CD4-positive, alpha-beta T cell treated with Interleukin-2 at 100 ng/mL for 4 hours (primary cell): ENCODE results near the gene PPIP5K1.
"Not testable (repeated sequence)": the region's sequence is repeated elsewhere in the genome, so short reads cannot be mapped to it uniquely, and the experiment has no call there.

Source experiments
- DNase-seq: peaks from one replicate; pipeline ENCODE4 v3.0.0-alpha.2; 2020; ENCODE audit warnings: low spot score

PPIP5K1 gene

DNA sequence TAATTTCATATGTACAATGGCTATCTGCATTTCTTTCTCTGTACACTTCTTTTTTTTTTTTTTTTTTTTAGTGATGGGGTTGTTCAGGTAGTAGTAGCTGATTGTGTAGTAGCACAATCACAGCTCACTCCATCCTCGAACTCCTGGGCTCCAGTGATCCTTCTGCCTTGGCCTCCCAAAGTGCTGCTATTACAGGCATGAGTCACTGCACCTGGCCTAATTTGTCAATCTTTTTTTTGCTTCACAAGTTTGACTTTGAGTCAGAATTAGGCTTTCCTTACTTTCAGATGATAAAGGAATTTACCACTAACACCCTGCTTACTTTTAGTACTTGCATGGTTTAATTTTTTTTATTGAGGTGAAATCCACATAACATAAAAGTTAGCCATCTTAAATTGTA is 44.6 kb downstream of the PPIP5K1 start:
- DNase-seq, result no peak

DNA sequence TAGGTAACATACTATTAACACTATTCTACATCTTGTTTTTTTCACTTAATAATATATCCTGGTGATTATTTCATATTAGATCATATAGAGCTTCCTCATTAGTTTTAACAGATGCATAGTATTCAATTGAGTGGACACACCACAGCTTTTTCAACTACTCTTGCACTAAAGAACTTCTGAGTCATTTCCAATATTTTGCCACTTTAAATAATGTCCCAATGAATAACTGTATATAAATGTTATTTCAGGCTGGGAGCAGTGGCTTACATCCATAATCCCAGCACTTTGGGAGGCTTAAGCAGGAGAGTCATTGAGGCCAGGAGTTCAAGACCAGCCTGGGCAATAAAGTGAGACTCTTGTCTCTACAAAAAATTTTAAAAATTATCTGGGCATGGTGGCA is 45.7 kb downstream of the PPIP5K1 start:
- DNase-seq, result no peak

DNA sequence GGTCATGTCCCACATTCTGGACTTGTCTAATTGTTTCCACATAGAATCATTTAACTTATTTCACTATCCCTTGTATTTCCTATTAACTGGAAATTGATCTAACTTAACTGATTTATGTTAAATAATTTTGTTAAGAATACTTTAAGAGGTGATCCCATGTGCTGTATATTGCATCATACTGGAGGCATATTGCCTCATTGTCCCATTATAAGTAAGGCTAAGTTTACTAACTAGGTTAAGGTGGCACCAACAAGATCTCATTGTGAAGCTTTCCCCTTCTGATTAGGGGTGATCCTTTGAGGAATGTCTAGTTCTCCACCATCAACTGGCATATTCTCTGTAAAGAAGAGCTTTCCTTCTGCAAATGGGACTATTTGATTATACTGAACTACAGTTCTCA is 48.2 kb downstream of the PPIP5K1 start:
- DNase-seq, result no peak

DNA sequence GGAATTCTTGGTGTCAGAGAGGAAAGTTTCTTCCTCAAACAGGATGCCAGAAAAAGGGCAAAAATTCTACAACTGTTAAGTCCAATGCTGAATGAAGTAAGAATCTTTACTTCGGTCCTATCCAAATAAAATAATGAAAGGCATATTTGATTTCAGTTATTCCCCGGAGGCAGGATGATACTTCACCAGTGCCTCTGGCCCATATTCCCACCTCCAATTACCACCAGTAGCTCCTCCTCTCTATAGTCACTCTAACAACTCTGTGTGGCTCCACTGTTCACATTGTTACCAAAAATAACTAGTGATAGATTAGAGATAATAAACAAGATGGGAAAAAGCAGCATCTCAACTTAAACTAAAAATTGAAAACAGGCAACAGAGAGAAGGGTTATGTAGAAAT is 51.9 kb downstream of the PPIP5K1 start:
- DNase-seq, result no peak

DNA sequence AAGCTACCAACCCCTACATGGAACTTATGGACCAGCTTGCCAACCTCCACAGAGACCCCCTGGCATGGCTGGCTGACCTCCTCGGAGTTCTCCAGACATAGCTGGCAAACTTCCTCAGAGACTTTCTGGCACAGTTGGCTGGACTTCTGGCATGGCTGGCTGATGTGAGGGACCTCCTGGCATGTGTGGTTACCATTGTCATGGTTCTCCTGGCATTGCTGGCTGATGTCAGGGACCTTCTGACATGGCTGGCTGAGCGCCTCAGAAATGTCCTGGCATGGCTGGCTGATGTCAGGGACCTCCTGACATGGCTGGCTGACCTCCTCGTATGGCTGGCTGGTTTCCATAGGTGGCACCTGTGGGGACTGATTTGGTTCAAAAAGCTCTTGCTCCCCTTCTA is 55.1 kb downstream of the PPIP5K1 start:
- DNase-seq, result no peak

DNA sequence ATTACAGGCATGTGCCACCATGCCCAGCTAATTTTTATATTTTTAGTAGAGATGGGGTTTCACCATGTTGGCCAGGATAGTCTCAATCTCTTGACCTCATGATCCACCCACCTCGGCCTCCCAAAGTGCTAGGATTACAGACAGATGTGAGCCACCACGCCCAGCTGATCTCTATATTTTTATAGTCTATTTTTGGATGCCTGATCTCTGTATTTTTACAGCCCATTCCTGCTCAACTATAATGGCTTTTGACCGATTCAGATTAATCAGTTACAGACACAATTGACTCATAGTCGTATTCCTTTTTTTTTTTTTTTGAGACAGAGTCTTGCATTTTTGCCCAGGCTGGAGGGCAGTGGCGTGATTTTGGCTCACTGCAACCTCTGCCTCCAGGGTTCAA is 57.2 kb downstream of the PPIP5K1 start:
- DNase-seq, result not testable (repeated sequence)

DNA sequence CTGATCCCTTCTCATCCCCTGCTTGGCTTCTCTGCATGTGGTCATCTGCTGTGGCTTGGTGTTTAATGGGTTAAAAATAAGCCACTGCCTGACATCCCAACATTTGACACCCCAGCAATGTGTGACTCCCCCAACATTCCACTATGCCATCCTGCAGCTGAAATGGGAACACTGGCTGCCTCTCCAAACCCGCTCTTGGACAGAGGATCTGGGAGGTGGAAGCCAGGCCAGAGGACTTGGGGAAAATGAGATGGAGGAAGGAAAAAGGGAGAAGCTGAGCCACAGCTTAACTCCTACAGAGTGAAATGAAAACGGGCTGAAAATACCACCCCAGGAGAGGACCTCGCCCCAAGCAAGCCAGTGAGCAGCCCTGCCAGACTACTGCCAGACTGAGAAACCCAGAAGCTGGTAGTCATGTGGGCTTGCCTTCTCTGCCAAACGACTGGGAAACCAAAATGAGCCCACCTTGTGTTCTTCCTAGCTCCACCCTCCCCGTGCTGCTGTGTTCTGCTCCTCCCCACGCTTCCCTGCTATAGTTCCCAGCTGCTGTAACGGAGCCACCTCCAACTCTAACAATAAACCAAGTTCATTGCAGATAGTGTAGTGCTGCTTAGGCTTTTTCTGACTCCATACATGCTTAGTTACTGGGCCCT is 58.9 kb downstream of the PPIP5K1 start:
- DNase-seq, result no peak

DNA sequence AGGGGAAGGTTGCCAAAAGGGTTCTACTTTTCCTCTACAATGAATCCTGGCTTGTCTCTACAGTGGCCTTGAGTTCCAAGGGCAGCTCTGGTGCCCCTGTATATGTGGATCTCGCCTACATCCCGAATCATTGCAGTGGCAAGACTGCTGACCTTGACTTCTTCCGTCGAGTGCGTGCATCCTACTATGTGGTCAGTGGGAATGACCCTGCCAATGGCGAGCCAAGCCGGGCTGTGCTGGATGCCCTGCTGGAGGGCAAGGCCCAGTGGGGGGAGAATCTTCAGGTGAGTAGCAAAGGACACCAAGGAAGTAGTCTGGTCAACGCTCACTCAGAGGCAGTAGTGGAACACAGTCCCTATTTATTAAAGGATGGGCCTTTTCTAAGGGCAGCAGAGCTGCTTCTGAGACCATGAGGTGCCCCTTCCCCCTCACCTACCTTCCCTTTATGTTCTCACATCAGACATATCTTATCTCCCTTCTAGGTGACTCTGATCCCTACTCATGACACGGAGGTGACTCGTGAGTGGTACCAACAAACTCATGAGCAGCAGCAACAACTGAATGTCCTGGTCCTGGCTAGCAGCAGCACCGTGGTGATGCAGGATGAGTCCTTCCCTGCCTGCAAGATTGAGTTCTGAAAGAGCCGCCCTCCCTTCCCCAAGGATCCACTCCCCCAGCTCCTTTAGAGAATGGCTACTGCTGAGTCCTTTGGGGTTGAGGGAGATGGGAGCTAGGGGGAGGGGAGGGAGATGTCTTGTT is 60.2 kb downstream of the PPIP5K1 start:
- DNase-seq, result no peak

DNA sequence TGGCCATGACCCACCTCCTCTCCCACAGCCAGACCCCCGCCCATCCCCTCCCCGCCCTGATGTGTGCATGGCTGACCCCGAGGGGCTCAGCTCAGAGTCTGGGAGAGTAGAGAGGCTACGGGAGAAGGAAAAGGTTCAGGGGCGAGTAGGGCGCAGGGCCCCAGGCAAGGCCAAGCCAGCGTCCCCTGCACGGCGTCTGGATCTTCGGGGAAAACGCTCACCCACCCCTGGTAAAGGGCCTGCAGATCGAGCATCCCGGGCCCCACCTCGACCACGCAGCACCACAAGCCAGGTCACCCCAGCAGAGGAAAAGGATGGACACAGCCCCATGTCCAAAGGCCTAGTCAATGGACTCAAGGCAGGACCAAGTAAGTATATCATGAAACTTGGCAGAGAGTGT is 60.9 kb downstream of the PPIP5K1 start:
- DNase-seq, result no peak

DNA sequence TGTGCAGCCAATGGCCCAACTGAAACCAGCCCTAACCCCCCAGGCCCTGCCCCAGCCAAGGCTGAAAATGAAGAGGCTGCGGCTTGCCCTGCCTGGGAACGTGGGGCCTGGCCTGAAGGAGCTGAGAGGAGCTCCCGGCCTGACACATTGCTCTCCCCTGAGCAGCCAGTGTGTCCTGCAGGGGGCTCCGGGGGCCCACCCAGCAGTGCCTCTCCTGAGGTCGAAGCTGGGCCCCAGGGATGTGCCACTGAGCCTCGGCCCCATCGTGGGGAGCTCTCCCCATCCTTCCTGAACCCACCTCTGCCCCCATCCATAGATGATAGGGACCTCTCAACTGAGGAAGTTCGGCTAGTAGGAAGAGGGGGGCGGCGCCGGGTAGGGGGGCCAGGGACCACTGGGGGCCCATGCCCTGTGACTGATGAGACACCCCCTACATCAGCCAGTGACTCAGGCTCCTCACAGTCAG is 61.4 kb downstream of the PPIP5K1 start:
- DNase-seq, result no peak

DNA sequence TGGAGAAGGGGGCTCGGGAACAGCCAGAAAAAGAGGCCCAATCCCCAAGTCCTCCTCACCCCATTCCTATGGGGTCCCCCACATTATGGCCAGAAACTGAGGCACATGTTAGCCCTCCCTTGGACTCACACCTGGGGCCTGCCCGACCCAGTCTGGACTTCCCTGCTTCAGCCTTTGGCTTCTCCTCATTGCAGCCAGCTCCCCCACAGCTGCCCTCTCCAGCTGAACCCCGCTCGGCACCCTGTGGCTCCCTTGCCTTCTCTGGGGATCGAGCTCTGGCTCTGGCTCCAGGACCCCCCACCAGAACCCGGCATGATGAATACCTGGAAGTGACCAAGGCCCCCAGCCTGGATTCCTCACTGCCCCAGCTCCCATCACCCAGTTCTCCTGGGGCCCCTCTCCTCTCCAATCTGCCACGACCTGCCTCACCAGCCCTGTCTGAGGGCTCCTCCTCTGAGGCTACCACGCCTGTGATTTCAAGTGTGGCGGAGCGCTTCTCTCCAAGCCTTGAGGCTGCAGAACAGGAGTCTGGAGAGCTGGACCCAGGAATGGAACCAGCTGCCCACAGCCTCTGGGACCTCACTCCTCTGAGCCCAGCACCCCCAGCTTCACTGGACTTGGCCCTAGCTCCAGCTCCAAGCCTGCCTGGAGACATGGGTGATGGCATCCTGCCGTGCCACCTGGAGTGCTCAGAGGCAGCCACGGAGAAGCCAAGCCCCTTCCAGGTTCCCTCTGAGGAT is 62.0 kb downstream of the PPIP5K1 start:
- no peak for DNase-seq

DNA sequence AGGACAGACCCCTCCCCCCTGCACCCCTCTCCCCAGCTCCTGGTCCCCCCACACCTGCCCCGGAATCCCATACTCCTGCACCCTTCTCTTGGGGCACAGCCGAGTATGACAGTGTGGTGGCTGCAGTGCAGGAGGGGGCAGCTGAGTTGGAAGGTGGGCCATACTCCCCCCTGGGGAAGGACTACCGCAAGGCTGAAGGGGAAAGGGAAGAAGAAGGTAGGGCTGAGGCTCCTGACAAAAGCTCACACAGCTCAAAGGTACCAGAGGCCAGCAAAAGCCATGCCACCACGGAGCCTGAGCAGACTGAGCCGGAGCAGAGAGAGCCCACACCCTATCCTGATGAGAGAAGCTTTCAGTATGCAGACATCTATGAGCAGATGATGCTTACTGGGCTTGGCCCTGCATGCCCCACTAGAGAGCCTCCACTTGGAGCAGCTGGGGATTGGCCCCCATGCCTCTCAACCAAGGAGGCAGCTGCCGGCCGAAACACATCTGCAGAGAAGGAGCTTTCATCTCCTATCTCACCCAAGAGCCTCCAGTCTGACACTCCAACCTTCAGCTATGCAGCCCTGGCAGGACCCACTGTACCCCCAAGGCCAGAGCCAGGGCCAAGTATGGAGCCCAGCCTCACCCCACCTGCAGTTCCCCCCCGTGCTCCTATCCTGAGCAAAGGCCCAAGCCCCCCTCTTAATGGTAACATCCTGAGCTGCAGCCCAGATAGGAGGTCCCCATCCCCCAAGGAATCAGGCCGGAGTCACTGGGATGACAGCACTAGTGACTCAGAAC is 62.8 kb downstream of the PPIP5K1 start:
- no peak for DNase-seq

DNA sequence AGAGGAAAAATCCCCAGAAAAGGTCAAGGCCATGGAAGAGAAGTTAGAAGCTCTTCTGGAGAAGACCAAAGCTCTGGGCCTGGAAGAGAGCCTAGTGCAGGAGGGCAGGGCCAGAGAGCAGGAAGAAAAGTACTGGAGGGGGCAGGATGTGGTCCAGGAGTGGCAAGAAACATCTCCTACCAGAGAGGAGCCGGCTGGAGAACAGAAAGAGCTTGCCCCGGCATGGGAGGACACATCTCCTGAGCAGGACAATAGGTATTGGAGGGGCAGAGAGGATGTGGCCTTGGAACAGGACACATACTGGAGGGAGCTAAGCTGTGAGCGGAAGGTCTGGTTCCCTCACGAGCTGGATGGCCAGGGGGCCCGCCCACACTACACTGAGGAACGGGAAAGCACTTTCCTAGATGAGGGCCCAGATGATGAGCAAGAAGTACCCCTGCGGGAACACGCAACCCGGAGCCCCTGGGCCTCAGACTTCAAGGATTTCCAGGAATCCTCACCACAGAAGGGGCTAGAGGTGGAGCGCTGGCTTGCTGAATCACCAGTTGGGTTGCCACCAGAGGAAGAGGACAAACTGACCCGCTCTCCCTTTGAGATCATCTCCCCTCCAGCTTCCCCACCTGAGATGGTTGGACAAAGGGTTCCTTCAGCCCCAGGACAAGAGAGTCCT is 63.6 kb downstream of the PPIP5K1 start:
- DNase-seq, result no peak

DNA sequence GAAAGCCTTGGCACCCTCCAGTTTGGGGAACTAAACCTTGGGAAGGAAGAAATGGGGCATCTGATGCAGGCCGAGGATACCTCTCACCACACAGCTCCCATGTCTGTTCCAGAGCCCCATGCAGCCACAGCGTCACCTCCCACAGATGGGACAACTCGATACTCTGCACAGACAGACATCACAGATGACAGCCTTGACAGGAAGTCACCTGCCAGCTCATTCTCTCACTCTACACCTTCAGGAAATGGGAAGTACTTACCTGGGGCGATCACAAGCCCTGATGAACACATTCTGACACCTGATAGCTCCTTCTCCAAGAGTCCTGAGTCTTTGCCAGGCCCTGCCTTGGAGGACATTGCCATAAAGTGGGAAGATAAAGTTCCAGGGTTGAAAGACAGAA is 64.9 kb downstream of the PPIP5K1 start:
- DNase-seq, result no peak

DNA sequence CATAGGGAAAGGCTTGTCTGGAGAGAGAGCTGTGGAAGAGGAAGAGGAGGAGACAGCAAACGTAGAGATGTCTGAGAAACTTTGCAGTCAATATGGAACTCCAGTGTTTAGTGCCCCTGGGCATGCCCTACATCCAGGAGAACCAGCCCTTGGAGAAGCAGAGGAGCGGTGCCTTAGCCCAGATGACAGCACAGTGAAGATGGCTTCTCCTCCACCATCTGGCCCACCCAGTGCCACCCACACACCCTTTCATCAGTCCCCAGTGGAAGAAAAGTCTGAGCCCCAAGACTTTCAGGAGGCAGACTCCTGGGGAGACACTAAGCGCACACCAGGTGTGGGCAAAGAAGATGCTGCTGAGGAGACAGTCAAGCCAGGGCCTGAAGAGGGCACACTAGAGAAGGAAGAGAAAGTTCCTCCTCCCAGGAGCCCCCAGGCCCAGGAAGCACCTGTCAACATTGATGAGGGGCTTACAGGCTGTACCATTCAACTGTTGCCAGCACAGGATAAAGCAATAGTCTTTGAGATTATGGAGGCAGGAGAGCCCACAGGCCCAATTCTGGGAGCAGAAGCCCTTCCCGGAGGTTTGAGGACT is 65.7 kb downstream of the PPIP5K1 start:
- DNase-seq, result no peak

DNA sequence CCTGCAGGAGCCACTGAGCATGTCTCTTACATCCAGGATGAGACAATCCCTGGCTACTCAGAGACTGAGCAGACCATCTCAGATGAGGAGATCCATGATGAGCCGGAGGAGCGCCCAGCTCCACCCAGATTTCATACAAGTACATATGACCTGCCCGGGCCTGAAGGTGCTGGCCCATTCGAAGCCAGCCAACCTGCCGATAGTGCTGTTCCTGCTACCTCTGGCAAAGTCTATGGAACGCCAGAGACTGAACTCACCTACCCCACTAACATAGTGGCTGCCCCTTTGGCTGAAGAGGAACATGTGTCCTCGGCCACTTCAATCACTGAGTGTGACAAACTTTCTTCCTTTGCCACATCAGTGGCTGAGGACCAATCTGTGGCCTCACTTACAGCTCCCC is 66.4 kb downstream of the PPIP5K1 start:
- no peak for DNase-seq

DNA sequence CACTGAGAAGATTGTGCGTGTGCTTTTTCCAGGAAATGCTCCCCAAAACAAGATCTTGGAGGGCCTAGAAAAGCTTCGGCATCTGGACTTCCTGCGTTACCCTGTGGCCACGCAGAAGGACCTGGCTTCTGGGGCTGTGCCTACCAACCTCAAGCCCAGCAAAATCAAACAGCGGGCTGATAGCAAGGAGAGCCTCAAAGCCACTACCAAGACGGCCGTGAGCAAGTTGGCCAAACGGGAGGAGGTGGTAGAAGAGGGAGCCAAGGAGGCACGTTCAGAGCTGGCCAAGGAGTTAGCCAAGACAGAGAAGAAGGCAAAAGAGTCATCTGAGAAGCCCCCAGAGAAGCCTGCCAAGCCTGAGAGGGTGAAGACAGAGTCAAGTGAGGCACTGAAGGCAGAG is 67.8 kb downstream of the PPIP5K1 start:
- DNase-seq, result no peak

DNA sequence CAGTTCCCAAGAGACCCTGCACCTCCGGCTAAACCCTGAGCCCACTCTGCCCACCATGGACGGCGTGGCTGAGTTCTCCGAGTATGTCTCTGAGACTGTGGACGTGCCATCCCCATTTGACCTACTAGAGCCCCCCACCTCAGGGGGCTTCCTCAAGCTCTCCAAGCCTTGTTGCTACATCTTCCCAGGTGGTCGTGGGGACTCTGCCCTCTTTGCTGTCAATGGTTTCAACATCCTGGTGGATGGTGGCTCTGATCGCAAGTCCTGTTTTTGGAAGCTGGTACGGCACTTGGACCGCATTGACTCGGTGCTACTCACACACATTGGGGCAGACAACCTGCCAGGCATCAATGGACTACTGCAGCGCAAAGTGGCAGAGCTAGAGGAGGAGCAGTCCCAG is 68.6 kb downstream of the PPIP5K1 start:
- DNase-seq, result no peak

DNA sequence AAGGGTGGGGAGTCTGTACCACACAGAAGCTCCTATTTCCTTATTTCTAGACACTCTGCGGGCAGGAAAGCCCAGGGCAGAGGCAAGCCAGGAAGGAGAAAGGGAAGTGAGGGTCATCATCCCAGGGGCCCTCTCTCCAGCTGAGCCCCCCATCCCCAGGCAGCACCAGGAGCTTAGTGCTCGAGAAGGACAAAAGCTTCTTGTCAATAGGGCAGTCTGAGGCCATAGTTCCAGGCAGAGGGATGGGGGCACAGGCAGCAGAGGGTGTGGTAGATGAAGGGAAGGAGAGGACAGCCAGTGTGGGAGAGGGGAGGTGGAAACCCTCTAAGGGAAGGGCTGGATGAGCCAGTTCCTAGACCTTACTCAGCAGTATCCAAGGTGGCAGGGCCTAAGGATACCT is 69.9 kb downstream of the PPIP5K1 start:
- no peak for DNase-seq

DNA sequence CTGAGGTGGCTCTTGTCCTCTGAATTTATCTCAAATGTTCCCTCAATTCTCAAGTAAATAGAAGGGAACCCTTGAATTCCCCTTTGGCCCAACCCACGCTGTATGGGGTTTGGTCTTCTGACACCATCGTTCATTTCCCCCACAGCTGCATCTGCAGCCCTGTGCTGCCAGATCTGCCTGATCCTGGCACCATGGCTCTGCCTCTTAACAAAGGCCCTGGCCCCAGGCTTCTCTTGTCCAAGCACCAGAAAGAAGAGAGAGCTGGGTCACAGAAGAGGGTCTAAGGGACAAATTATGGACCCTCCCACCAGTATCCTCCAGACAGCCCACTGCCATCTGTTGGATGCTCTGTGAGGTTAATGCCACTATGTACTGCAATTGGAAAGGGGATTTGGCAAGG is 70.8 kb downstream of the PPIP5K1 start:
- no peak for DNase-seq

DNA sequence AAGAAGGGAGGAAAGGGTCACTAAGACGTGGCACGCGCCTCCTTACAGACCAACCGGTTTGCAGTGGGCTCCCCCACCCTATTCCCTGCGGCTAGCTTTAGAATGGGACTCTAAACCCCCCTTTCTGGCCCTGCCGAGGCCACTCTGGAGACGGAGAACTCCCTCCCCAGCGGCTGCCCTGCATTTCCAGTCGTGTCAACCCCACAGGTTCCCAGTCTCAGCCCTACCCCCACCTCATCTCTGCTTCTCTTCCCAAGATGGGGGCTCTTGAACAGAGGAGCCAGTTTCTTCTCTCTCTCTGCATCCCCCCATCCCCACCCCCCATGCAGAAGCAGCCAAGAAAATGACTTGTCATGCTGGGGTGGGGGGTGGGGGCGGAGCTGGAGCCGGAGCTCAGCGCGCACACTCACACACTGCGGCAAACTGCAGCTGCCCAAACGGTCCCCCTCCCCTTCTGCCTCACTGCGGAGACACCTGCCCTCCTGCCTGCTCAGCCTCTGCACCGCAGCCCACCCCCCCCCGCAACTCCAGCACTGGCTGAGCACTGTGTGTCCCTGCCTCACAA is 71.7 kb downstream of the PPIP5K1 start:
- DNase-seq, result no peak
